DOHH2 (cell line): ENCODE results near the gene AKAP13.
A peak's percentile ranks its signal among the peaks of the same experiment; 100 is the strongest.

Experiments used
- H3F3A ChIP-seq: fragments of 200-600 bp; sonication (generic), shearing (Covaris generic); 2 replicates; pipeline ENCODE4 v1.6.0; 2016; ENCODE audit warnings: antibody characterized with exemption, mild to moderate bottlenecking; ENCODE audit not compliant: control insufficient read depth, insufficient read depth
- H3K27ac ChIP-seq: fragments of 200-600 bp; sonication (generic); 2 replicates; pipeline ENCODE4 v1.5.1; 2014; ENCODE audit warnings: low read depth, mild to moderate bottlenecking, low read length, moderate library complexity
- H3K27me3 ChIP-seq: fragments of 200-600 bp; sonication (generic); 2 replicates; pipeline ENCODE4 v1.6.1; 2014; ENCODE audit warnings: mild to moderate bottlenecking, low read length, mixed read lengths; ENCODE audit not compliant: control insufficient read depth
- H3K36me3 ChIP-seq: fragments of 200-600 bp; sonication (generic); 2 replicates; pipeline ENCODE4 v1.6.1; 2014; ENCODE audit warnings: mild to moderate bottlenecking, low read length, moderate library complexity, mixed read lengths; ENCODE audit not compliant: control insufficient read depth
- H3K4me1 ChIP-seq: fragments of 200-600 bp; sonication (generic); 2 replicates; pipeline ENCODE4 v1.6.1; 2014; ENCODE audit warnings: mild to moderate bottlenecking, low read length, mixed read lengths; ENCODE audit not compliant: control insufficient read depth
- H3K4me2 ChIP-seq: fragments of 200-600 bp; sonication (generic); 2 replicates; pipeline ENCODE4 v1.6.0; 2014; ENCODE audit warnings: mild to moderate bottlenecking, low read length, moderate library complexity
- H3K4me3 ChIP-seq: fragments of 200-600 bp; sonication (generic); 2 replicates; pipeline ENCODE4 v1.5.1; 2014; ENCODE audit warnings: mild to moderate bottlenecking, low read length, mixed read lengths
- H3K79me2 ChIP-seq: fragments of 200-600 bp; sonication (generic); 2 replicates; pipeline ENCODE4 v1.6.1; 2014; ENCODE audit warnings: mild to moderate bottlenecking, low read length, mixed read lengths; ENCODE audit not compliant: control insufficient read depth
- H3K9me2 ChIP-seq: fragments of 200-600 bp; sonication (generic); replicated peaks from 2 replicates; pipeline ENCODE4 v1.6.1; 2014; ENCODE audit warnings: mild to moderate bottlenecking, low read length, mixed read lengths; ENCODE audit not compliant: control insufficient read depth
- H3K9me3 ChIP-seq: fragments of 200-600 bp; sonication (generic); 2 replicates; pipeline ENCODE4 v1.6.1; 2014; ENCODE audit warnings: antibody characterized with exemption, low read length, mixed read lengths; ENCODE audit not compliant: control insufficient read depth, insufficient read depth
- H4K20me1 ChIP-seq: fragments of 200-600 bp; sonication (generic); 2 replicates; pipeline ENCODE4 v1.6.0; 2014; ENCODE audit warnings: low read depth, mild to moderate bottlenecking, antibody characterized with exemption, low read length, moderate library complexity; ENCODE audit not compliant: control insufficient read depth, insufficient read depth
- CTCF ChIP-seq: fragments of 200-600 bp; sonication (generic); IDR thresholded peaks from one replicate; pipeline ENCODE4 v1.5.1; 2014; ENCODE audit warnings: antibody characterized with exemption, mild to moderate bottlenecking, low read depth, low read length; ENCODE audit not compliant: poor library complexity, severe bottlenecking
- EZH2phosphoT487 ChIP-seq: fragments of 200-600 bp; sonication (generic); IDR thresholded peaks from 2 replicates; pipeline ENCODE4 v1.6.1; 2017; ENCODE audit warnings: borderline replicate concordance, mild to moderate bottlenecking, antibody characterized with exemption, low read length, moderate library complexity, mixed read lengths

The AKAP13 gene

GRCh38 chr15:85792912-85793590 is 412.6 kb downstream of the AKAP13 start:
- H3K4me3 ChIP-seq: peak overlapping the region; percentile 87
- no peaks in the 10 kb centered on the region for H3F3A ChIP-seq
- no peaks in the 10 kb centered on the region for H3K36me3 ChIP-seq
- H4K20me1 ChIP-seq: peaks cover 14% of the 10 kb centered on the region
- H3K4me1 ChIP-seq: peaks cover 20% of the 10 kb centered on the region
- H3K79me2 ChIP-seq: peaks cover 16% of the 10 kb centered on the region
- H3K4me2 ChIP-seq: peak overlapping the region; percentile 97
- no peaks in the 10 kb centered on the region for H3K9me2 ChIP-seq
- H3K9me3 ChIP-seq: no peaks in the 10 kb centered on the region
- TF ChIP-seq EZH2phosphoT487 (no peak), CTCF (no peak)
- peaks cover 27% of the 10 kb centered on the region for H3K27me3 ChIP-seq
- H3K27ac ChIP-seq: no peak overlapping the region

- Histone ChIP-seq H3K27me3 (peaks cover 27% of the 10 kb centered on the region), H3K4me3 (peak overlapping the region; percentile 87), H3K9me3 (no peaks in the 10 kb centered on the region), H3F3A (no peaks in the 10 kb centered on the region), H4K20me1 (peaks cover 14% of the 10 kb centered on the region), H3K4me1 (peaks cover 20% of the 10 kb centered on the region), H3K79me2 (peaks cover 16% of the 10 kb centered on the region), H3K36me3 (no peaks in the 10 kb centered on the region), H3K4me2 (peak overlapping the region; percentile 97), H3K9me2 (no peaks in the 10 kb centered on the region), H3K27ac (no peak overlapping the region)
- TF ChIP-seq CTCF (no peak), EZH2phosphoT487 (0 out of 2 replicates have a peak, but pooled peaks have one; percentile 56)
Measured at GRCh38 chr15:85793641-85794597, 413.5 kb downstream of the AKAP13 start.

GRCh38 chr15:85794598-85795336 is 414.4 kb downstream of the AKAP13 start, which contains the start of gene KLHL25:
Gene KLHL25 (minus strand): TSS chr15:85794925. CDS start chr15:85769810, 25,115 bp downstream.
- Histone ChIP-seq H3F3A (no peaks in the 10 kb centered on the region), H4K20me1 (peaks cover 14% of the 10 kb centered on the region), H3K4me2 (peak within 1 kb of the TSS; percentile 97), H3K27ac (no peak within 1 kb of the TSS), H3K4me1 (peaks cover 20% of the 10 kb centered on the region), H3K9me2 (no peaks in the 10 kb centered on the region), H3K79me2 (peaks cover 16% of the 10 kb centered on the region), H3K36me3 (no peaks in the 10 kb centered on the region), H3K27me3 (peaks cover 27% of the 10 kb centered on the region), H3K4me3 (peak within 1 kb of the TSS; percentile 87), H3K9me3 (no peaks in the 10 kb centered on the region)
- no peak for TF ChIP-seq CTCF
- no peak for TF ChIP-seq EZH2phosphoT487
